BE2C (cell line): Measurements from ENCODE around the gene TENT4A.

ENCODE experiments used
- DNase-seq: peaks from one replicate; pipeline ENCODE4 v3.0.0-alpha.2; 2020
- H3K27me3 ChIP-seq: fragments of 250-450 bp; sonication (Bioruptor Pico); 2 replicates; pipeline ENCODE4 v1.5.1; 2020; ENCODE audit warnings: mild to moderate bottlenecking
- H3K36me3 ChIP-seq: fragments of 250-450 bp; sonication (Bioruptor Pico); 2 replicates; pipeline ENCODE4 v1.5.1; 2020; ENCODE audit warnings: mild to moderate bottlenecking
- H3K4me1 ChIP-seq: fragments of 250-450 bp; sonication (Bioruptor Pico); 2 replicates; pipeline ENCODE4 v1.5.1; 2020
- H3K4me3 ChIP-seq: 2 replicates; pipeline ENCODE4 v1.5.1; 2011; ENCODE audit warnings: low read depth, low read length
- H3K9me3 ChIP-seq: fragments of 250-450 bp; sonication (Bioruptor Pico); 2 replicates; pipeline ENCODE4 v1.5.1; 2020
- TF ChIP-seq, protein P1 (sequence below): IDR thresholded peaks from 2 replicates; pipeline ENCODE4 v1.5.1; 2012; ENCODE audit warnings: mild to moderate bottlenecking, low read depth, low read length

The TENT4A gene

DNA sequence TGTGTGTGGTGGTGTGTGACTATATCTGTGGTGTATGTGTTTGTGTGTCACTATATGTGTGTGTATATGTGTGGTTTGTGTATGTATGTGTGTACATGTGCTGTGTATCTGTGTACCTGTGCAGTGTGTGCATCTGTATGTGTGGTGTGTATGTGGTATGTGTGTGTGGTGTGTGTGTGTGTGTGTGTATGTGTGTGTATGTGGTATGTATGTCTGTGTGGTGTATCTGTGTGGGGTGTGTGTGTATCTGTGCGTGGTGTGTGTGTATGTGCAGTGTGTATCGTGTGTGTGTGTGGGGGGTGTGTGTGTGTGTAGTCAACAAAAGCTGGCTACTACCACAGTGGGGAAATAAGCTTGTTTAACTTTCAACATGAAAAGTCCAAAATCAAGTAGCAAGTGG lies 31.6 kb upstream of the TENT4A start:
- Histone ChIP-seq H3K9me3 (no peaks in the 10 kb centered on the region), H3K4me3 (no peak overlapping the region), H3K4me1 (no peaks in the 10 kb centered on the region), H3K36me3 (no peaks in the 10 kb centered on the region), H3K27me3 (no peaks in the 10 kb centered on the region)
- no peak for DNase-seq
- TF ChIP-seq, protein P1, sequence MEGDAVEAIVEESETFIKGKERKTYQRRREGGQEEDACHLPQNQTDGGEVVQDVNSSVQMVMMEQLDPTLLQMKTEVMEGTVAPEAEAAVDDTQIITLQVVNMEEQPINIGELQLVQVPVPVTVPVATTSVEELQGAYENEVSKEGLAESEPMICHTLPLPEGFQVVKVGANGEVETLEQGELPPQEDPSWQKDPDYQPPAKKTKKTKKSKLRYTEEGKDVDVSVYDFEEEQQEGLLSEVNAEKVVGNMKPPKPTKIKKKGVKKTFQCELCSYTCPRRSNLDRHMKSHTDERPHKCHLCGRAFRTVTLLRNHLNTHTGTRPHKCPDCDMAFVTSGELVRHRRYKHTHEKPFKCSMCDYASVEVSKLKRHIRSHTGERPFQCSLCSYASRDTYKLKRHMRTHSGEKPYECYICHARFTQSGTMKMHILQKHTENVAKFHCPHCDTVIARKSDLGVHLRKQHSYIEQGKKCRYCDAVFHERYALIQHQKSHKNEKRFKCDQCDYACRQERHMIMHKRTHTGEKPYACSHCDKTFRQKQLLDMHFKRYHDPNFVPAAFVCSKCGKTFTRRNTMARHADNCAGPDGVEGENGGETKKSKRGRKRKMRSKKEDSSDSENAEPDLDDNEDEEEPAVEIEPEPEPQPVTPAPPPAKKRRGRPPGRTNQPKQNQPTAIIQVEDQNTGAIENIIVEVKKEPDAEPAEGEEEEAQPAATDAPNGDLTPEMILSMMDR, result no peak

DNA sequence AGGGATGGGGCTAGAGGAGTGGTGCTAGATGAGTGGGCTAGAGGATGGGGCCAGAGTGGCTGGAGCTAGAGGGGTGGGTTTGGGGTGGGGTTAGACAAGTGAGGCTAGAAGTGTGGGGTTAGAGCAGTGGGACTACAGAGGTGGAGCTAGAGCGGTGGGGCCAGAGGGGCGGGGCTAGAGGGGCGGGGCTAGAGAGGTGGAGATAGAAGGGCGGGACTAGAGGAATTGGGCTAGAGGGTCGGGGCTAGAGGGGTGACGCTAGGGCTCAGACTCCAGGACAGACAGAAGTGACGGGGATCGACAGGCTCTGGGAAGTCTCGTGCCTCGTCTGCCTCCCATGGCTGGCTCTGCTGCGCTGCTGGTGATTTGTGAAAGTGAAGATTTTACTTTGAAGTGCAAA lies 31.0 kb upstream of the TENT4A start:
- no peaks in the 10 kb centered on the region for H3K36me3 ChIP-seq
- no peaks in the 10 kb centered on the region for H3K9me3 ChIP-seq
- TF ChIP-seq, protein P1, result no peak
- H3K27me3 ChIP-seq, result no peaks in the 10 kb centered on the region
- DNase-seq, result no peak
- no peaks in the 10 kb centered on the region for H3K4me1 ChIP-seq
- no peak overlapping the region for H3K4me3 ChIP-seq

DNA sequence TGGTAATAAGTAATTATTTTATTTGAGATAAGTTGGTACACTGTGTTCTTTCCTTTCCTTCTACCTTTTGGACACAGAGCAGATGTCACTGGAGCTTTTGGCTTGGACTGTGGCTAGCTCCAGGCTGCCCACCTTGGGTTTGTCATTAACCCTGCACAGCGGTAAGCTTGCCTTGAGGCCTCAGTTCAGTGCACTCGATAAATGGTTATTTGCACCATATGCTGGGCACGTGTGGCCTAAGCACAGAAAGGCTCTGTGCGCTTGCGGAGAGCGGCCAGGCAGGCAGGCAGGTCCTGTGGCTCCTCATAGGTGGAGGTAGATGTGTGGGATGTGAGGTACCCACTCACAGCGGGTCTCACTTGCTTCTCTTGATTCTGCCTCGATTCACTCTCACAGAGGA lies 30.0 kb upstream of the TENT4A start:
- TF ChIP-seq, protein P1, result no peak
- H3K36me3 ChIP-seq, result no peaks in the 10 kb centered on the region
- H3K9me3 ChIP-seq, result no peaks in the 10 kb centered on the region
- DNase-seq, result no peak
- H3K27me3 ChIP-seq, result no peaks in the 10 kb centered on the region
- H3K4me3 ChIP-seq, result no peak overlapping the region
- H3K4me1 ChIP-seq, result no peaks in the 10 kb centered on the region

DNA sequence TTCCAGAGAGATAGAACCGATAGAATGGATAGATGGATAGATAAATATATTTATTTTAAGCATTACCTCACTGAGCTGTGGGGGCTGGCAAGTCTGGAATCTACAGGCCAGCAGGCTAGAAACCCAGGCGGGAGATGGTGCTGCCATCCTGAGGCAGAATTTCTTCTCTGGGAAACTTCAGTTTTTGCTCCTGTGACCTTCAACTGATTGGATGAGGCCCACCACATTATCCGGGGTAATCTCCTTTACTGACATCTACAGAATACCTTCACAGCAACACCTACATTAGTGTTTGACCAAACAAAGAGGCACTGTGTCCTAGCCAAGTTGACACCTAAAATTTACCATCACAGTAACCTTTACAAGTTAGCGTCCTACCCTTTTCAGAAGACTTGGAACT lies 29.2 kb upstream of the TENT4A start:
- DNase-seq, result no peak

DNA sequence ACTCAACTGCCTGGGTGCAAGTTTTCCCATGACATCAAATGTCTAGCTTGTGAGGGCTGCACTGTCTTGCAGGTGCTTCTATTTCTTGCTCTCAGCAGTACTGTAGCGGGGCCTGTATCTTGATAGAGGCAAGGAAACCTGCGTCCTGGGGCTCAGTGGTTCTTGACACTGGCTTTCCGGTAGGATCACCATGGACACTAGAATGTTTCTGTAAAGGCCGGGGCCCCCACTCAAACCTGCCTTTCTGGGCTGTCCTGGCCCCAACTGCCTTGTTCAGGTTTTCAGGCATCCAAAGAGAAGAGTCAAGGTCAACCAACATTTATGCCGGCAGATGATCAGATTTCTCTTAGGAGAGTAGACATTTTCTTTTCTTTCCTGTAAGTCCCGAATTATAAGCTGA lies 26.7 kb upstream of the TENT4A start:
- TF ChIP-seq, protein P1, result no peak
- no peak for DNase-seq
- H3K9me3 ChIP-seq, result no peaks in the 10 kb centered on the region

More for the DNA sequence above, 29.2 kb upstream of the TENT4A start:
- no peaks in the 10 kb centered on the region for H3K4me1 ChIP-seq
- H3K9me3 ChIP-seq, result no peaks in the 10 kb centered on the region
- H3K4me3 ChIP-seq, result no peak overlapping the region
- TF ChIP-seq, protein P1, result no peak
- H3K27me3 ChIP-seq, result no peaks in the 10 kb centered on the region; the same call in 1 of the 2 replicates
- H3K36me3 ChIP-seq, result no peaks in the 10 kb centered on the region

DNA sequence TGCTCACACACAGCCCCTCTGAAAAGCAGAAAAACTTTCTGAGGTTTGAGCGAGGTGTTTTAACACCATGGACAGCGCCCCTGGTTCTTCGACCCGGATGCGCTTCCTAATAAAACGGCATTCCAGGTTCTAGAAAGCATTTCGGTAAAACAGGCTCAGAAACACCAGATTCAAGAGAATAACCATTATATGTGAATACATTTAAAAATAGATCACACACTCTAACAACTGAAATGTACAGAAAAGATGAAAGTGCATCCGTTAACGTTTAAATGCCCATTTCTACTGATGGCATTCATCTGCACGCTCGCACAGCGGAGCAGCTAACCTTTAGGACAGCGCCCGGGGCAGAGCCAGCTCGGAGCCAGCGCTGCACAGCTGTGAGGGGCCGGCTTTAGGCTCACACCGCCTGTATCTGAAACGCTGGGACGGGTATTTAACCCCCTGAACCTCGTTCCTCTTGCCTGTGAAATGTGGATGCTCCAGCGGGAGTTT lies 26.3 kb upstream of the TENT4A start:
- no peak for DNase-seq
- TF ChIP-seq, protein P1, result no peak
- Histone ChIP-seq H3K9me3 (no peaks in the 10 kb centered on the region), H3K36me3 (no peaks in the 10 kb centered on the region), H3K27me3 (no peaks in the 10 kb centered on the region; the same call in 1 of the 2 replicates), H3K4me1 (no peaks in the 10 kb centered on the region), H3K4me3 (no peak overlapping the region)

More for the DNA sequence above, 26.7 kb upstream of the TENT4A start:
- no peaks in the 10 kb centered on the region for H3K4me1 ChIP-seq
- no peaks in the 10 kb centered on the region for H3K36me3 ChIP-seq
- no peak overlapping the region for H3K4me3 ChIP-seq
- H3K27me3 ChIP-seq, result no peaks in the 10 kb centered on the region; the same call in 1 of the 2 replicates
